Adipocyte (in vitro differentiated cells): Measurements from ENCODE around the gene CNTNAP5.

ENCODE experiments used
- DNase-seq: peaks from one replicate; pipeline ENCODE4 v3.0.0-alpha.2; 2015; ENCODE audit warnings: low read depth
- H3K27me3 ChIP-seq: replicated peaks from 2 replicates; pipeline ENCODE4 v1.7.0; 2013; ENCODE audit warnings: mild to moderate bottlenecking, low read length, moderate library complexity; ENCODE audit not compliant: control insufficient read depth, insufficient read depth
- H3K36me3 ChIP-seq: 2 replicates; pipeline ENCODE4 v1.7.0; 2013; ENCODE audit warnings: low read length, mild to moderate bottlenecking, moderate library complexity; ENCODE audit not compliant: control insufficient read depth, insufficient read depth, severe bottlenecking
- H3K4me1 ChIP-seq: 2 replicates; pipeline ENCODE4 v1.7.0; 2013; ENCODE audit warnings: mild to moderate bottlenecking, low read length, moderate library complexity; ENCODE audit not compliant: control insufficient read depth, insufficient read depth
- H3K4me3 ChIP-seq: 2 replicates; pipeline ENCODE4 v1.7.0; 2013; ENCODE audit warnings: mild to moderate bottlenecking, low read length, moderate library complexity
- H3K9ac ChIP-seq: 2 replicates; pipeline ENCODE4 v1.7.0; 2013; ENCODE audit warnings: mild to moderate bottlenecking, low read length, moderate library complexity
- H3K9me3 ChIP-seq: 2 replicates; pipeline ENCODE4 v1.7.0; 2013; ENCODE audit warnings: mild to moderate bottlenecking, low read length, moderate library complexity; ENCODE audit not compliant: control insufficient read depth

CNTNAP5 gene

GRCh38 chr2:124662946-124663644 is 638.0 kb downstream of the CNTNAP5 start:
- Histone ChIP-seq H3K4me1 (no peaks in the 10 kb centered on the region), H3K9ac (no peak overlapping the region), H3K4me3 (no peak overlapping the region), H3K36me3 (no peaks in the 10 kb centered on the region), H3K9me3 (no peaks in the 10 kb centered on the region), H3K27me3 (no peaks in the 10 kb centered on the region)
- DNase-seq: no peak

- no peak overlapping the region for H3K4me3 ChIP-seq
- no peak overlapping the region for H3K9ac ChIP-seq
- no peaks in the 10 kb centered on the region for H3K27me3 ChIP-seq
- no peaks in the 10 kb centered on the region for H3K9me3 ChIP-seq
- DNase-seq: no peak
- no peaks in the 10 kb centered on the region for H3K4me1 ChIP-seq
- no peaks in the 10 kb centered on the region for H3K36me3 ChIP-seq
Measured at GRCh38 chr2:124663645-124663997, 638.5 kb downstream of the CNTNAP5 start.

- no peak overlapping the region for H3K9ac ChIP-seq
Measured at GRCh38 chr2:124664363-124664762, 639.3 kb downstream of the CNTNAP5 start.

GRCh38 chr2:124666976-124667375 is 641.9 kb downstream of the CNTNAP5 start:
- no peaks in the 10 kb centered on the region for H3K27me3 ChIP-seq
- no peak overlapping the region for H3K4me3 ChIP-seq
- DNase-seq: no peak
- H3K9me3 ChIP-seq: no peaks in the 10 kb centered on the region
- no peak overlapping the region for H3K9ac ChIP-seq
- no peaks in the 10 kb centered on the region for H3K4me1 ChIP-seq
- no peaks in the 10 kb centered on the region for H3K36me3 ChIP-seq

More at GRCh38 chr2:124664363-124664762, 639.3 kb downstream of the CNTNAP5 start:
- Histone ChIP-seq H3K4me3 (no peak overlapping the region), H3K27me3 (no peaks in the 10 kb centered on the region), H3K9me3 (no peaks in the 10 kb centered on the region), H3K4me1 (no peaks in the 10 kb centered on the region), H3K36me3 (no peaks in the 10 kb centered on the region)
- no peak for DNase-seq

GRCh38 chr2:124668161-124668560 is 643.1 kb downstream of the CNTNAP5 start:
- H3K9me3 ChIP-seq: no peaks in the 10 kb centered on the region
- no peak for DNase-seq
- no peaks in the 10 kb centered on the region for H3K4me1 ChIP-seq
- H3K4me3 ChIP-seq: no peak overlapping the region
- H3K27me3 ChIP-seq: no peaks in the 10 kb centered on the region
- H3K36me3 ChIP-seq: no peaks in the 10 kb centered on the region
- no peak overlapping the region for H3K9ac ChIP-seq

- no peaks in the 10 kb centered on the region for H3K4me1 ChIP-seq
- no peaks in the 10 kb centered on the region for H3K9me3 ChIP-seq
- H3K36me3 ChIP-seq: no peaks in the 10 kb centered on the region
- no peak overlapping the region for H3K4me3 ChIP-seq
- H3K27me3 ChIP-seq: no peaks in the 10 kb centered on the region
- no peak overlapping the region for H3K9ac ChIP-seq
- no peak for DNase-seq
Measured at GRCh38 chr2:124670187-124670586, 645.1 kb downstream of the CNTNAP5 start.

- Histone ChIP-seq H3K9ac (no peak overlapping the region), H3K27me3 (no peaks in the 10 kb centered on the region), H3K36me3 (no peaks in the 10 kb centered on the region), H3K9me3 (peaks cover 6% of the 10 kb centered on the region), H3K4me3 (no peak overlapping the region), H3K4me1 (no peaks in the 10 kb centered on the region)
- DNase-seq: no peak
Measured at GRCh38 chr2:124678043-124678442, 653.0 kb downstream of the CNTNAP5 start.

- Histone ChIP-seq H3K9ac (no peak overlapping the region), H3K9me3 (peaks cover 20% of the 10 kb centered on the region), H3K27me3 (no peaks in the 10 kb centered on the region), H3K36me3 (no peaks in the 10 kb centered on the region), H3K4me3 (no peak overlapping the region), H3K4me1 (no peaks in the 10 kb centered on the region)
- no peak for DNase-seq
Measured at GRCh38 chr2:124683536-124684428, 658.7 kb downstream of the CNTNAP5 start.

GRCh38 chr2:124689348-124689747 is 664.3 kb downstream of the CNTNAP5 start:
- peaks cover 48% of the 10 kb centered on the region for H3K9me3 ChIP-seq
- H3K9ac ChIP-seq: no peak overlapping the region
- DNase-seq: no peak
- no peaks in the 10 kb centered on the region for H3K36me3 ChIP-seq
- H3K4me3 ChIP-seq: no peak overlapping the region
- H3K4me1 ChIP-seq: no peaks in the 10 kb centered on the region
- H3K27me3 ChIP-seq: no peaks in the 10 kb centered on the region

GRCh38 chr2:124692216-124692615 is 667.1 kb downstream of the CNTNAP5 start:
- no peaks in the 10 kb centered on the region for H3K36me3 ChIP-seq
- no peak for DNase-seq
- no peaks in the 10 kb centered on the region for H3K27me3 ChIP-seq
- H3K4me1 ChIP-seq: no peaks in the 10 kb centered on the region
- no peak overlapping the region for H3K9ac ChIP-seq
- peaks cover 41% of the 10 kb centered on the region for H3K9me3 ChIP-seq
- no peak overlapping the region for H3K4me3 ChIP-seq

GRCh38 chr2:124692707-124693106 is 667.6 kb downstream of the CNTNAP5 start:
- H3K9me3 ChIP-seq: peaks cover 41% of the 10 kb centered on the region
- no peak overlapping the region for H3K9ac ChIP-seq
- no peaks in the 10 kb centered on the region for H3K36me3 ChIP-seq
- H3K4me3 ChIP-seq: no peak overlapping the region
- DNase-seq: no peak
- no peaks in the 10 kb centered on the region for H3K27me3 ChIP-seq
- H3K4me1 ChIP-seq: no peaks in the 10 kb centered on the region
